ENCODE results near the gene DYRK1A.

The DYRK1A gene

GRCh38 chr21:37490084-37490483, 123.5 kb downstream of the DYRK1A start:
- Histone ChIP-seq H3K36me3 (ENCODE audit: control insufficient read depth, insufficient read depth, low read length) (no peaks in the 10 kb centered on the region), H3K27me3 (ENCODE audit: control insufficient read depth, insufficient read depth, low read length) (no peaks in the 10 kb centered on the region), H3K4me1 (ENCODE audit: control insufficient read depth, insufficient read depth, low read length) (no peaks in the 10 kb centered on the region), H3K9ac (ENCODE audit: low read length) (no peak overlapping the region), H3K4me3 (ENCODE audit: low read length) (no peak overlapping the region), H3K9me3 (ENCODE audit: control insufficient read depth, low read length) (no peaks in the 10 kb centered on the region)

- H3K9ac ChIP-seq (ENCODE audit: low read length) = no peak overlapping the region
- H3K4me3 ChIP-seq (ENCODE audit: low read length) = no peak overlapping the region
- H3K36me3 ChIP-seq (ENCODE audit: control insufficient read depth, insufficient read depth, low read length) = no peaks in the 10 kb centered on the region
- no peaks in the 10 kb centered on the region for H3K9me3 ChIP-seq (ENCODE audit: control insufficient read depth, low read length)
- no peaks in the 10 kb centered on the region for H3K4me1 ChIP-seq (ENCODE audit: control insufficient read depth, insufficient read depth, low read length)
- no peaks in the 10 kb centered on the region for H3K27me3 ChIP-seq (ENCODE audit: control insufficient read depth, insufficient read depth, low read length)
Observed at GRCh38 chr21:37496972-37497371, 130.4 kb downstream of the DYRK1A start.

GRCh38 chr21:37498664-37499063, 132.1 kb downstream of the DYRK1A start:
- H3K4me3 ChIP-seq (ENCODE audit: low read length) = no peak overlapping the region
- no peaks in the 10 kb centered on the region for H3K36me3 ChIP-seq (ENCODE audit: control insufficient read depth, insufficient read depth, low read length)

GRCh38 chr21:37502947-37503346, 136.4 kb downstream of the DYRK1A start:
- H3K4me1 ChIP-seq (ENCODE audit: control insufficient read depth, insufficient read depth, low read length) = no peaks in the 10 kb centered on the region
- H3K27me3 ChIP-seq (ENCODE audit: control insufficient read depth, insufficient read depth, low read length) = no peaks in the 10 kb centered on the region
- H3K9ac ChIP-seq (ENCODE audit: low read length) = no peak overlapping the region
- peaks cover 8% of the 10 kb centered on the region for H3K36me3 ChIP-seq (ENCODE audit: control insufficient read depth, insufficient read depth, low read length)
- H3K4me3 ChIP-seq (ENCODE audit: low read length) = no peak overlapping the region
- H3K9me3 ChIP-seq (ENCODE audit: control insufficient read depth, low read length) = no peaks in the 10 kb centered on the region

More at GRCh38 chr21:37498664-37499063, 132.1 kb downstream of the DYRK1A start:
- Histone ChIP-seq H3K27me3 (ENCODE audit: control insufficient read depth, insufficient read depth, low read length) (no peaks in the 10 kb centered on the region), H3K4me1 (ENCODE audit: control insufficient read depth, insufficient read depth, low read length) (no peaks in the 10 kb centered on the region), H3K9me3 (ENCODE audit: control insufficient read depth, low read length) (no peaks in the 10 kb centered on the region), H3K9ac (ENCODE audit: low read length) (no peak overlapping the region)

GRCh38 chr21:37503848-37504467, 137.4 kb downstream of the DYRK1A start:
- no peak overlapping the region for H3K9ac ChIP-seq (ENCODE audit: low read length)
- H3K27me3 ChIP-seq (ENCODE audit: control insufficient read depth, insufficient read depth, low read length) = no peaks in the 10 kb centered on the region
- H3K9me3 ChIP-seq (ENCODE audit: control insufficient read depth, low read length) = no peaks in the 10 kb centered on the region
- H3K36me3 ChIP-seq (ENCODE audit: control insufficient read depth, insufficient read depth, low read length) = peaks cover 8% of the 10 kb centered on the region
- H3K4me3 ChIP-seq (ENCODE audit: low read length) = no peak overlapping the region
- no peaks in the 10 kb centered on the region for H3K4me1 ChIP-seq (ENCODE audit: control insufficient read depth, insufficient read depth, low read length)

GRCh38 chr21:37505963-37506362, 139.4 kb downstream of the DYRK1A start:
- Histone ChIP-seq H3K27me3 (ENCODE audit: control insufficient read depth, insufficient read depth, low read length) (no peaks in the 10 kb centered on the region), H3K4me1 (ENCODE audit: control insufficient read depth, insufficient read depth, low read length) (peaks cover 4% of the 10 kb centered on the region), H3K9ac (ENCODE audit: low read length) (no peak overlapping the region), H3K36me3 (ENCODE audit: control insufficient read depth, insufficient read depth, low read length) (peaks cover 17% of the 10 kb centered on the region), H3K4me3 (ENCODE audit: low read length) (no peak overlapping the region), H3K9me3 (ENCODE audit: control insufficient read depth, low read length) (no peaks in the 10 kb centered on the region)

- Histone ChIP-seq H3K36me3 (ENCODE audit: control insufficient read depth, insufficient read depth, low read length) (peaks cover 26% of the 10 kb centered on the region), H3K9ac (ENCODE audit: low read length) (no peak overlapping the region), H3K9me3 (ENCODE audit: control insufficient read depth, low read length) (no peaks in the 10 kb centered on the region), H3K27me3 (ENCODE audit: control insufficient read depth, insufficient read depth, low read length) (no peaks in the 10 kb centered on the region), H3K4me3 (ENCODE audit: low read length) (no peak overlapping the region), H3K4me1 (ENCODE audit: control insufficient read depth, insufficient read depth, low read length) (peaks cover 4% of the 10 kb centered on the region)
Observed at GRCh38 chr21:37507716-37508115, 141.1 kb downstream of the DYRK1A start.

GRCh38 chr21:37508341-37508740, 141.8 kb downstream of the DYRK1A start:
- no peaks in the 10 kb centered on the region for H3K9me3 ChIP-seq (ENCODE audit: control insufficient read depth, low read length)
- H3K4me3 ChIP-seq (ENCODE audit: low read length) = no peak overlapping the region
- no peaks in the 10 kb centered on the region for H3K27me3 ChIP-seq (ENCODE audit: control insufficient read depth, insufficient read depth, low read length)
- peaks cover 26% of the 10 kb centered on the region for H3K36me3 ChIP-seq (ENCODE audit: control insufficient read depth, insufficient read depth, low read length)
- no peak overlapping the region for H3K9ac ChIP-seq (ENCODE audit: low read length)
- peaks cover 4% of the 10 kb centered on the region for H3K4me1 ChIP-seq (ENCODE audit: control insufficient read depth, insufficient read depth, low read length)

- no peaks in the 10 kb centered on the region for H3K27me3 ChIP-seq (ENCODE audit: control insufficient read depth, insufficient read depth, low read length)
- peaks cover 9% of the 10 kb centered on the region for H3K4me1 ChIP-seq (ENCODE audit: control insufficient read depth, insufficient read depth, low read length)
- H3K4me3 ChIP-seq (ENCODE audit: low read length) = no peak overlapping the region
- no peaks in the 10 kb centered on the region for H3K9me3 ChIP-seq (ENCODE audit: control insufficient read depth, low read length)
- H3K9ac ChIP-seq (ENCODE audit: low read length) = no peak overlapping the region
- peaks cover 26% of the 10 kb centered on the region for H3K36me3 ChIP-seq (ENCODE audit: control insufficient read depth, insufficient read depth, low read length)
Observed at GRCh38 chr21:37509802-37510393, 143.3 kb downstream of the DYRK1A start.

GRCh38 chr21:37511848-37512247, 145.3 kb downstream of the DYRK1A start:
- H3K36me3 ChIP-seq (ENCODE audit: control insufficient read depth, insufficient read depth, low read length) = peaks cover 24% of the 10 kb centered on the region
- peaks cover 9% of the 10 kb centered on the region for H3K4me1 ChIP-seq (ENCODE audit: control insufficient read depth, insufficient read depth, low read length)
- H3K27me3 ChIP-seq (ENCODE audit: control insufficient read depth, insufficient read depth, low read length) = no peaks in the 10 kb centered on the region
- H3K9ac ChIP-seq (ENCODE audit: low read length) = no peak overlapping the region
- H3K9me3 ChIP-seq (ENCODE audit: control insufficient read depth, low read length) = no peaks in the 10 kb centered on the region
- no peak overlapping the region for H3K4me3 ChIP-seq (ENCODE audit: low read length)

- Histone ChIP-seq H3K4me3 (ENCODE audit: low read length) (no peak overlapping the region), H3K9ac (ENCODE audit: low read length) (no peak overlapping the region), H3K36me3 (ENCODE audit: control insufficient read depth, insufficient read depth, low read length) (peaks cover 18% of the 10 kb centered on the region), H3K27me3 (ENCODE audit: control insufficient read depth, insufficient read depth, low read length) (no peaks in the 10 kb centered on the region), H3K9me3 (ENCODE audit: control insufficient read depth, low read length) (no peaks in the 10 kb centered on the region), H3K4me1 (ENCODE audit: control insufficient read depth, insufficient read depth, low read length) (peaks cover 9% of the 10 kb centered on the region)
Observed at GRCh38 chr21:37513383-37513782, 146.8 kb downstream of the DYRK1A start.

GRCh38 chr21:37514038-37514667, 147.6 kb downstream of the DYRK1A start:
- no peak overlapping the region for H3K4me3 ChIP-seq (ENCODE audit: low read length)
- H3K9ac ChIP-seq (ENCODE audit: low read length) = no peak overlapping the region
- no peaks in the 10 kb centered on the region for H3K9me3 ChIP-seq (ENCODE audit: control insufficient read depth, low read length)
- no peaks in the 10 kb centered on the region for H3K27me3 ChIP-seq (ENCODE audit: control insufficient read depth, insufficient read depth, low read length)
- peaks cover 8% of the 10 kb centered on the region for H3K4me1 ChIP-seq (ENCODE audit: control insufficient read depth, insufficient read depth, low read length)
- peaks cover 18% of the 10 kb centered on the region for H3K36me3 ChIP-seq (ENCODE audit: control insufficient read depth, insufficient read depth, low read length)
